A549 (cell line): ENCODE measurements around the gene KCNJ9. TPM values are rescaled to one million over a fixed set of nuclear protein-coding genes. Genes with fewer than 3 reads are reported as not detected.
A peak's percentile ranks its signal among the peaks of the same experiment; 100 is the strongest.

Experiments
- ATAC-seq, 2 experiments: fragments of 200-7000 bp in 1 of 2; fragments of >200 bp in 1 of 2; cut with Nextera tagmentation in 1 of 2; cut with Tn5 transposase in 1 of 2; 3 replicates each; pipeline versions ENCODE4 v1.8.0 to v1.9.1; 2018 to 2020; ENCODE audit warnings: mild to moderate bottlenecking in 1 of 2, moderate library complexity in 1 of 2
- CTCF ChIA-PET: fragments of 300-600 bp; sonication (Branson Sonifier 250); formaldehyde crosslinking; extraction: SDS; loops from one replicate; lab custom pipeline; 2021; ENCODE audit warnings: antibody characterized with exemption, inconsistent platforms; lab: Yijun Ruan, JAX
- POLR2A ChIA-PET: fragments of 350-600 bp; formaldehyde crosslinking; extraction: SDS; loops from one replicate; lab custom pipeline; 2021; ENCODE audit warnings: antibody characterized with exemption, inconsistent platforms; lab: Yijun Ruan, JAX
- DNase-seq, 2 experiments: peaks; one replicate each; pipeline versions ENCODE4 v3.0.0 to v3.0.0-alpha.2; 2011 to 2016; ENCODE audit warnings: low read depth in 1 of 2, low spot score in 1 of 2
- FAIRE-seq: peaks from 2 replicates; lab custom pipeline; 2011; peaks lifted over from hg19 to GRCh38; lab: Jason Lieb, UNC
- H3K27ac ChIP-seq, 2 experiments: fragments of >200 bp; sonication (Bioruptor Twin); formaldehyde crosslinking; 3 replicates each; pipeline ENCODE4 v1.5.1; 2016 to 2017
- H3K4me1 ChIP-seq: fragments of >200 bp; sonication (Bioruptor Twin); formaldehyde crosslinking; 3 replicates; pipeline ENCODE4 v1.6.1; 2016
- H3K4me2 ChIP-seq: fragments of >200 bp; sonication (Bioruptor Twin); formaldehyde crosslinking; 3 replicates; pipeline ENCODE4 v1.6.1; 2016
- H3K4me3 ChIP-seq: fragments of >200 bp; sonication (Bioruptor Twin); formaldehyde crosslinking; 3 replicates; pipeline ENCODE4 v1.5.1; 2016
- H3K9me3 ChIP-seq: fragments of >200 bp; sonication (Bioruptor Twin); formaldehyde crosslinking; 3 replicates; pipeline ENCODE4 v1.6.1; 2016
- CBX2 ChIP-seq: fragments of 200-600 bp; sonication (generic); IDR thresholded peaks from 2 replicates; pipeline ENCODE4 v1.6.1; 2016; ENCODE audit warnings: low read depth, mild to moderate bottlenecking, borderline replicate concordance
- CHD2 ChIP-seq: fragments of 150-350 bp; IDR thresholded peaks from 2 replicates; pipeline ENCODE4 v1.6.1; 2014; ENCODE audit warnings: low read length; ENCODE audit not compliant: partially characterized antibody
- CTCF ChIP-seq: fragments of >200 bp; sonication (Bioruptor Twin); formaldehyde crosslinking; IDR thresholded peaks from 3 replicates; pipeline ENCODE4 v1.5.1; 2016
- EHMT2 ChIP-seq: fragments of 200-600 bp; sonication (generic); IDR thresholded peaks from 2 replicates; pipeline ENCODE4 v1.6.1; 2016; ENCODE audit warnings: antibody characterized with exemption, low read depth, mild to moderate bottlenecking, moderate library complexity
- ELK1 ChIP-seq: fragments of 150-350 bp; IDR thresholded peaks from 2 replicates; pipeline ENCODE4 v1.6.1; 2014; ENCODE audit warnings: low read depth, mild to moderate bottlenecking, low read length
- ESRRA ChIP-seq: fragments of 150-350 bp; IDR thresholded peaks from 2 replicates; pipeline ENCODE4 v1.6.1; 2014; ENCODE audit warnings: mild to moderate bottlenecking, low read length, borderline replicate concordance
- FOSB ChIP-seq: fragments of 250-450 bp; sonication (Bioruptor Pico); IDR thresholded peaks from 2 replicates; pipeline ENCODE4 v1.5.0; 2020; ENCODE audit warnings: mild to moderate bottlenecking, moderate library complexity
- HOXB13 ChIP-seq: fragments of 250-450 bp; sonication (Bioruptor Pico); IDR thresholded peaks from 2 replicates; pipeline ENCODE4 v1.5.0; 2020; ENCODE audit warnings: low read depth, mild to moderate bottlenecking, moderate library complexity
- JUNB ChIP-seq: fragments of >200 bp; sonication (Bioruptor Twin); formaldehyde crosslinking; IDR thresholded peaks from 2 replicates; pipeline ENCODE4 v1.6.1; 2016
- KDM1A ChIP-seq: fragments of 200-600 bp; sonication (generic); IDR thresholded peaks from 2 replicates; pipeline ENCODE4 v1.6.1; 2016; ENCODE audit warnings: low read depth, mild to moderate bottlenecking
- MAFK ChIP-seq: fragments of 450-650 bp; IDR thresholded peaks from 2 replicates; pipeline ENCODE4 v1.6.1; 2014; ENCODE audit not compliant: partially characterized antibody
- MAZ ChIP-seq: fragments of 150-350 bp; IDR thresholded peaks from 2 replicates; pipeline ENCODE4 v1.6.1; 2014; ENCODE audit warnings: antibody characterized with exemption, low read depth, low read length, borderline replicate concordance
- NR3C1 ChIP-seq: fragments of >200 bp; sonication (Bioruptor Twin); formaldehyde crosslinking; IDR thresholded peaks from 3 replicates; pipeline ENCODE4 v1.6.1; 2017
- POLR2AphosphoS2 ChIP-seq: conservative IDR thresholded peaks from 2 replicates; pipeline ENCODE4 v1.6.1; 2012; ENCODE audit warnings: low read length, improper control_type of control experiment, inconsistent platforms
- RAD21 ChIP-seq, 2 experiments: fragments of >200 bp in 1 of 2; sonication (Bioruptor Twin) in 1 of 2; formaldehyde crosslinking in 1 of 2; IDR thresholded peaks in 1 of 2; conservative IDR thresholded peaks in 1 of 2; 2 replicates in 1 of 2; 3 replicates in 1 of 2; pipeline ENCODE4 v1.6.1; 2012 to 2018; ENCODE audit warnings: inconsistent platforms in 1 of 2
- RARB ChIP-seq: fragments of 250-450 bp; sonication (Bioruptor Pico); IDR thresholded peaks from 2 replicates; pipeline ENCODE4 v1.8.0; 2021; ENCODE audit warnings: mild to moderate bottlenecking, moderate library complexity
- SREBF2 ChIP-seq: fragments of 450-650 bp; IDR thresholded peaks from 2 replicates; pipeline ENCODE4 v1.6.1; 2014; ENCODE audit warnings: mild to moderate bottlenecking, moderate library complexity
- ZSCAN20 ChIP-seq: fragments of 250-450 bp; sonication (Bioruptor Pico); IDR thresholded peaks from 2 replicates; pipeline ENCODE4 v1.8.0; 2022; ENCODE audit warnings: mild to moderate bottlenecking, moderate library complexity
- WGBS: methylation state at CpG from one replicate; pipeline ENCODE4 v1.1.6; 2017; ENCODE audit errors: missing lambda C conversion rate; 5-methylcytosine and 5-hydroxymethylcytosine counted together
- polyA plus RNA-seq, 4 experiments: library from polyadenylated mRNA; depleted of rRNA in 3 of 4; stranded (reverse); fragments of >200 nt; fragmentation: RNase III in 1 of 4; extraction: RNeasy Plus Mini Kit Qiagen cat#74134 plus additional on column Dnase treatment in 1 of 4; gene quantifications; 2 replicates in 3 of 4; 3 replicates in 1 of 4; pipeline ENCODE4 v1.2.3, GENCODE V29; 2011 to 2017
- TF ChIP-seq, protein P1 (sequence below): fragments of 250-450 bp; sonication (Bioruptor Pico); IDR thresholded peaks from 2 replicates; pipeline ENCODE4 v1.5.0; 2020; ENCODE audit warnings: low read depth, mild to moderate bottlenecking, moderate library complexity

The KCNJ9 gene
- polyA plus RNA-seq, 2 of the 4 experiments (the other 2 are of a cell fraction): not detected

- TF ChIP-seq CBX2: no peak
- TF ChIP-seq ZSCAN20 (CRISPR knock-in tag): no peak
- TF ChIP-seq MAFK: no peak
- no peak for TF ChIP-seq SREBF2
- no peak for TF ChIP-seq POLR2AphosphoS2
Measured at GRCh38 chr1:160056648-160057169, 24.6 kb upstream of the KCNJ9 start (continued).

- TF ChIP-seq EHMT2 (no peak), CTCF (peak; percentile 23; the same call in 1 of the 3 replicates)
- peaks cover 7% of the 10 kb centered on the region; the same call in 2 of the 3 replicates for H3K4me1 ChIP-seq
- ChIA-PET CTCF (interaction anchor here (1.0 to 30.0 kb wide), 7 partner anchors 8 to 234 kb away, joined by 3 to 409 read pairs (median 4); partner anchors contain the start of gene KCNJ9), POLR2A (no interaction called here)
- no peak overlapping the region for H3K4me2 ChIP-seq
- WGBS: 25% methylated on average over 2 of the region's 2 CpGs
- no peak overlapping the region for H3K27ac ChIP-seq
- peak in 1 of 2 experiments; percentile 65; a peak in 3 of 6 replicates for ATAC-seq
- DNase-seq: no peak
- H3K4me3 ChIP-seq: no peak overlapping the region
- FAIRE-seq: no peak
- H3K9me3 ChIP-seq: no peaks in the 10 kb centered on the region
Measured at GRCh38 chr1:160058087-160058486, 23.3 kb upstream of the KCNJ9 start.

- ATAC-seq (peak in 1 of 2 experiments; percentile 31; a peak in 2 of 6 replicates), DNase-seq (no peak), FAIRE-seq (no peak)
- WGBS: 47% methylated on average over 12 of the region's 15 CpGs
- Histone ChIP-seq H3K4me3 (no peak overlapping the region), H3K27ac (no peak overlapping the region), H3K4me2 (no peak overlapping the region), H3K4me1 (peaks cover 7% of the 10 kb centered on the region; the same call in 2 of the 3 replicates), H3K9me3 (no peaks in the 10 kb centered on the region)
- TF ChIP-seq JUNB: no peak
- TF ChIP-seq ESRRA: no peak
- no peak for TF ChIP-seq MAZ
- no peak for TF ChIP-seq KDM1A
- TF ChIP-seq, protein P1, sequence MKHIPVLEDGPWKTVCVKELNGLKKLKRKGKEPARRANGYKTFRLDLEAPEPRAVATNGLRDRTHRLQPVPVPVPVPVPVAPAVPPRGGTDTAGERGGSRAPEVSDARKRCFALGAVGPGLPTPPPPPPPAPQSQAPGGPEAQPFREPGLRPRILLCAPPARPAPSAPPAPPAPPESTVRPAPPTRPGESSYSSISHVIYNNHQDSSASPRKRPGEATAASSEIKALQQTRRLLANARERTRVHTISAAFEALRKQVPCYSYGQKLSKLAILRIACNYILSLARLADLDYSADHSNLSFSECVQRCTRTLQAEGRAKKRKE (CRISPR knock-in tag): no peak
- no peak for TF ChIP-seq POLR2AphosphoS2
- TF ChIP-seq FOSB (CRISPR knock-in tag): no peak
- no peak for TF ChIP-seq CTCF
- POLR2A ChIA-PET: no interaction called here
- CTCF ChIA-PET: interaction anchor here (3.5 to 30.0 kb wide), 3 partner anchors 9 to 22 kb away, joined by 12 to 409 read pairs (median 20); partner anchors contain the start of gene KCNJ9
Measured at GRCh38 chr1:160061369-160062229, 19.7 kb upstream of the KCNJ9 start.

- no peak overlapping the region for H3K27ac ChIP-seq
- DNase-seq (no peak), ATAC-seq (no peak), FAIRE-seq (no peak)
- H3K4me2 ChIP-seq: no peak overlapping the region
- CTCF ChIA-PET: interaction anchor here (0.8 to 30.0 kb wide), 5 partner anchors 9 to 190 kb away, joined by 3 to 409 read pairs (median 12); partner anchors contain the start of gene KCNJ9
- no peak overlapping the region for H3K4me3 ChIP-seq
- WGBS: 85% methylated on average over 5 of the region's 6 CpGs
- H3K9me3 ChIP-seq: no peaks in the 10 kb centered on the region
- peaks cover 7% of the 10 kb centered on the region; the same call in 2 of the 3 replicates for H3K4me1 ChIP-seq
- POLR2A ChIA-PET: no interaction called here
- TF ChIP-seq HOXB13 (no peak), RARB (CRISPR knock-in tag) (no peak), POLR2AphosphoS2 (no peak), CHD2 (no peak), FOSB (CRISPR knock-in tag) (no peak), NR3C1 (no peak), ELK1 (no peak), RAD21 (conservative IDR thresholded peaks at IDR 0.05 in 1 of 2, IDR thresholded peaks at IDR 0.05 in 1 of 2) (no peak)
- TF ChIP-seq, protein P1 (CRISPR knock-in tag): no peak
Measured at GRCh38 chr1:160062230-160062532, 19.2 kb upstream of the KCNJ9 start.
